Transverse colon (tissue), 4 donors: Measurements from ENCODE around the gene L3MBTL4. TPM values are rescaled to one million over a fixed set of nuclear protein-coding genes. Genes with fewer than 3 reads are reported as not detected.

ENCODE experiments used
- DNase-seq: peaks from one replicate; pipeline ENCODE4 v3.0.0-alpha.2; 2019
- H3K27ac ChIP-seq, 4 donors: fragments of 200-600 bp; sonication (generic); 2 replicates each; pipeline ENCODE4 v1.5.1; 2016 to 2018; ENCODE audit warnings: inconsistent platforms in 4 of 4
- H3K27me3 ChIP-seq: fragments of 200-600 bp; sonication (generic); 2 replicates; pipeline ENCODE4 v1.5.1; 2017; ENCODE audit warnings: inconsistent platforms
- H3K36me3 ChIP-seq, 4 donors: fragments of 200-600 bp; sonication (generic); 2 replicates each; pipeline ENCODE4 v1.5.1; 2017 to 2019; ENCODE audit warnings: inconsistent platforms in 4 of 4
- H3K4me1 ChIP-seq, 4 donors: fragments of 200-600 bp; sonication (generic); 2 replicates each; pipeline ENCODE4 v1.5.1; 2017 to 2020; ENCODE audit warnings: inconsistent platforms in 4 of 4
- H3K4me3 ChIP-seq, 4 donors: fragments of 200-600 bp; sonication (generic); 1 replicate in 1 of 4; 2 replicates in 3 of 4; pipeline versions ENCODE4 v1.5.1 to v1.6.1; 2017 to 2019; ENCODE audit warnings: inconsistent platforms in 4 of 4
- H3K9me3 ChIP-seq, 2 donors: fragments of 200-600 bp; sonication (generic); 2 replicates each; pipeline ENCODE4 v1.5.1; 2017 to 2019; ENCODE audit warnings: inconsistent platforms in 2 of 2
- EP300 ChIP-seq: sonication (generic); formaldehyde crosslinking; IDR thresholded peaks from one replicate; pipeline ENCODE4 v1.6.1; 2017; ENCODE audit warnings: antibody characterized with exemption, low read depth
- POLR2A ChIP-seq: fragments of 450-650 bp; IDR thresholded peaks from one replicate; pipeline ENCODE4 v1.6.1; 2016; ENCODE audit warnings: antibody characterized with exemption, mild to moderate bottlenecking, moderate library complexity
- POLR2AphosphoS5 ChIP-seq, 3 donors: sonication (generic); formaldehyde crosslinking; IDR thresholded peaks; one replicate each; pipeline ENCODE4 v1.6.1; 2016; ENCODE audit warnings: antibody characterized with exemption in 3 of 3
- WGBS, 2 donors: methylation state at CpG; one replicate each; pipeline ENCODE4 v1.1.5; 2018; ENCODE audit warnings: low coverage in 1 of 2; 5-methylcytosine and 5-hydroxymethylcytosine counted together
- in situ Hi-C, 4 donors: fragments of 200-750 bp; cut with MboI; loops; one replicate each; pipeline versions ENCODE4 v1.15.0 to v1.15.1; 2017; ENCODE audit warnings: low sequenced_read_pairs in 3 of 4, low pct_ligation_motif_present in 1 of 4, low pct_unique_long_range_greater_than_20kb in 1 of 4
- intact Hi-C: fragments of 100-400 bp; cut with DNase I; formaldehyde crosslinking; loops from one replicate; pipeline ENCODE4 v1.15.1; 2023; ENCODE audit warnings: low total_unique reads
- small RNA-seq, 4 donors: library from RNA; depleted of rRNA; stranded (forward); fragments of <200 nt; gene quantifications; one replicate each; pipeline ENCODE3, GENCODE V24; 2016
- total RNA-seq, 4 donors: library from RNA; depleted of rRNA; stranded (reverse); fragments of >200 nt; gene quantifications; one replicate each; pipeline ENCODE4 v1.1.0, GENCODE V29; 2016
- TF ChIP-seq, protein P1 (sequence below), 5 experiments: fragments of 200-600 bp in 3 of 5; fragments of 450-650 bp in 2 of 5; sonication (generic) in 3 of 5; IDR thresholded peaks; 1 replicate in 2 of 5; 2 replicates in 3 of 5; pipeline ENCODE4 v1.5.1; 2016 to 2017; ENCODE audit warnings: antibody characterized with exemption in 5 of 5, inconsistent platforms in 3 of 5, mild to moderate bottlenecking in 2 of 5, moderate library complexity in 1 of 5

Gene L3MBTL4
- total RNA-seq, 4 donors from 2014 or later: 0.20 to 4.9 (median 2.9) TPM

DNA sequence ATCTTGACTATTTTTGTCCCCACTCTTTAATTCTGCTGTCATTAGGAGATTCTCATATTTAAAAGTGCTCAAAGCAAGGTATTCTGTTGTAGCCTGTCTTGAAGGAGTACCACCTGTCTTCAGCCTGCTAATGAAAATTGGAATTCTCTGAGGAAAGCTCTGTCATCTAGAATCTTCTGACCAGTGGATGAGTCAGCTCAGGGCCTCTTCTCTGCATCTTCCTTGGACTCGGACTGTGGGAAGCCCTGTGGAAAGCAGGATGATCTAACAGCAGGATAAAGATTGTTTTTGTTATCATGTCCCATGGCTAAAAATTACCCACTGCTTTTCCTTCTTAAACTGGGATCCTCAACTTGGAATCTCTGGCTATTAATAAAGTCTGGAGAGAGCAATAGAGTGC is 500.7 kb downstream of the L3MBTL4 start:
- no peaks in the 10 kb centered on the region for H3K4me1 ChIP-seq
- intact Hi-C loops: no loop called here
- DNase-seq: no peak
- H3K27ac ChIP-seq: no peak overlapping the region
- H3K36me3 ChIP-seq: no peaks in the 10 kb centered on the region
- H3K4me3 ChIP-seq: no peak overlapping the region
- no peaks in the 10 kb centered on the region for H3K9me3 ChIP-seq
- no peaks in the 10 kb centered on the region for H3K27me3 ChIP-seq
- WGBS, 2 donors: 68 to 100% methylated on average over 1 of the region's 1 CpG
- in situ Hi-C loops: no loop called here
- TF ChIP-seq EP300 (no peak), POLR2AphosphoS5 (IDR thresholded peaks at IDR 0.05) (no peak), POLR2A (no peak)
- TF ChIP-seq, protein P1, sequence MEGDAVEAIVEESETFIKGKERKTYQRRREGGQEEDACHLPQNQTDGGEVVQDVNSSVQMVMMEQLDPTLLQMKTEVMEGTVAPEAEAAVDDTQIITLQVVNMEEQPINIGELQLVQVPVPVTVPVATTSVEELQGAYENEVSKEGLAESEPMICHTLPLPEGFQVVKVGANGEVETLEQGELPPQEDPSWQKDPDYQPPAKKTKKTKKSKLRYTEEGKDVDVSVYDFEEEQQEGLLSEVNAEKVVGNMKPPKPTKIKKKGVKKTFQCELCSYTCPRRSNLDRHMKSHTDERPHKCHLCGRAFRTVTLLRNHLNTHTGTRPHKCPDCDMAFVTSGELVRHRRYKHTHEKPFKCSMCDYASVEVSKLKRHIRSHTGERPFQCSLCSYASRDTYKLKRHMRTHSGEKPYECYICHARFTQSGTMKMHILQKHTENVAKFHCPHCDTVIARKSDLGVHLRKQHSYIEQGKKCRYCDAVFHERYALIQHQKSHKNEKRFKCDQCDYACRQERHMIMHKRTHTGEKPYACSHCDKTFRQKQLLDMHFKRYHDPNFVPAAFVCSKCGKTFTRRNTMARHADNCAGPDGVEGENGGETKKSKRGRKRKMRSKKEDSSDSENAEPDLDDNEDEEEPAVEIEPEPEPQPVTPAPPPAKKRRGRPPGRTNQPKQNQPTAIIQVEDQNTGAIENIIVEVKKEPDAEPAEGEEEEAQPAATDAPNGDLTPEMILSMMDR (IDR thresholded peaks at IDR 0.05): no peak

DNA sequence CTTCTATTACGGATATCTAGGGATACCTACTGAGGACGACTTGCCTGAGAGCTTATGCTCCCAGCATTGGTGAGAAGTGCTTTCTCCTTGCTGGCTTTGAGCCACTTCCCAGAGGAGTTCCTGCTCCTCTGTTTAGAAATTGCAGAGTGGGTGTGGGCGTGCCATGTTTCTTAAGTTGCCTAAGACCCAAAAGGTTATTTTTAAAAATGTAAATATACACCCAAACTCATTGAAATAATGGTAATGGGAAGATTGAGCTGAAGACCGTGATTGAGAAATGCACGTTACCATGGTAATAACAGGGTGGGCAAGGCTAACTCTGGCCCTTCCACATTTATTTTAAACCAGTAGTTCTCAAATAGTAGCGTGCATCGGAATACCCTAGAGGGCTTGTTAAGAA is 502.1 kb downstream of the L3MBTL4 start:
- WGBS, 2 donors: 77 to 79% methylated on average over 6 to 7 of the region's 7 CpGs
- in situ Hi-C loops: no loop called here
- H3K27me3 ChIP-seq: no peaks in the 10 kb centered on the region
- no peaks in the 10 kb centered on the region for H3K4me1 ChIP-seq
- no peak for DNase-seq
- H3K27ac ChIP-seq: no peak overlapping the region
- no peaks in the 10 kb centered on the region for H3K9me3 ChIP-seq
- no peaks in the 10 kb centered on the region for H3K36me3 ChIP-seq
- intact Hi-C loops: no loop called here
- TF ChIP-seq EP300 (no peak), POLR2A (no peak), POLR2AphosphoS5 (IDR thresholded peaks at IDR 0.05) (no peak)
- TF ChIP-seq, protein P1 (IDR thresholded peaks at IDR 0.05): no peak
- no peak overlapping the region for H3K4me3 ChIP-seq

DNA sequence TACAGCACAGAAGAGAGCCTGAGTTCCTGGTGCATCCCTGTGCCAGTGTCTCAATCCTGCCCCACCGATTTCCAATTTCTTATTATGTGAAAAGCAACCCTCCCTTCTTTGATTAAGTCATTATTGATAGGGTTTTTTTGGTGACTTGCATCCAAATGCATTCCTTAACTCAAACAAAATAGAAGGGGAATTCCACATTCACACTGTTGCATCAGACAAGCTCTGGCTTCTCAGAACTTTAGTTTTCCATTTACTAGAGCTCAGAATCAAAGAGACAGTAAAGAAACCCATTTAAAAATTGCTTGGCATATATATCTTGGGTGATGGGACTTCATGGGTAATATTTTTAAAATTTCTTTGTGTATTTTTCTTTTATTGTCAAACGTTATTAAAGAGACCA is 505.6 kb downstream of the L3MBTL4 start:
- no peak overlapping the region for H3K27ac ChIP-seq
- in situ Hi-C loops: no loop called here
- TF ChIP-seq, protein P1 (IDR thresholded peaks at IDR 0.05): no peak
- TF ChIP-seq EP300 (no peak), POLR2A (no peak), POLR2AphosphoS5 (IDR thresholded peaks at IDR 0.05) (no peak)
- H3K27me3 ChIP-seq: no peaks in the 10 kb centered on the region
- WGBS, 2 donors: 53 to 72% methylated on average over 2 of the region's 2 CpGs
- H3K36me3 ChIP-seq: no peaks in the 10 kb centered on the region
- no peaks in the 10 kb centered on the region for H3K9me3 ChIP-seq
- H3K4me3 ChIP-seq: no peak overlapping the region
- no peaks in the 10 kb centered on the region for H3K4me1 ChIP-seq
- intact Hi-C loops: no loop called here
- no peak for DNase-seq

Small RNA genes within 50 kb of the gene (small RNA-seq; reads per million reads assigned to genes)
- gene RNU5F-3P (0 reads per million in 4 donors), gene RNU6-349P (0 reads per million in 4 donors)
